Ovary (tissue), 3 donors: Measurements from ENCODE around the gene PANK3.

ENCODE experiments used
- POLR2A ChIP-seq: fragments of 450-650 bp; IDR thresholded peaks from one replicate; pipeline ENCODE4 v1.6.1; 2017; ENCODE audit warnings: antibody characterized with exemption, mild to moderate bottlenecking, moderate library complexity
- TF ChIP-seq, protein P1 (sequence below), 3 donors: fragments of 450-650 bp in 2 of 3; fragments of 200-600 bp in 1 of 3; IDR thresholded peaks; one replicate each; pipeline versions ENCODE4 v1.5.1 to v1.8.0; 2016 to 2022; ENCODE audit warnings: antibody characterized with exemption in 3 of 3, mild to moderate bottlenecking in 1 of 3
- donor health status: DM: no; HTN: no; CAD: no.

DNA sequence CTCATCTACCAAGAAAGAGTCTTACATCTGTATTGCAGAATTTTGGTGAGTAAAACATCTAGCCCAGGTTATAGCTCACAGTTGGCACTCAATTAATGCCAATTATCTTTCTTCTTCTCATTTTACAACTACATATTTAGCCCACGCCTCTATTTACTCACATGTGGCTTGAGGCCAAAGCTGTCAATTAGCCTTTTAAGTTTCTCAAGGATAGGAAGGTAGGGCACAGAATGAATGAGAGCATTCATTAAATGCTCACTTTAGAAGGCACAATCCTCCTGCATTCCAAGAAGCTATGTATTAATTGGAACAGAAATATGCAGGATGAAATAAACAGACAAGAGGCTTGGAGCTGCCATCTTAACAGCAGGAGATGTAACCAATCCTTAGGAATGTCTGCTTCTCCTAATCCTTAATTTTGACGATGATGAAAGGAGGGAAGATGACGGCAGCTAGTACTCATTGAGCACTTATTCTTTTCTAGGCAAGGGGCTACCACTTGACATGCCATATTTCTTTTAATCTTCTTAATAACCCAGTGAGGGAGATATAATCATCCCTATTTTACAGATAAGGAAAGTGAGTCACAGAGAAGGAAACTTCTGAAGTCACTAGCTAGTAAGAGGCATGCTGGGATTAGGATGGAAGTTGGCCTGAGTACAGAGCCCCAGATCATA, 30.8 kb upstream of the PANK3 start:
- TF ChIP-seq, protein P1, sequence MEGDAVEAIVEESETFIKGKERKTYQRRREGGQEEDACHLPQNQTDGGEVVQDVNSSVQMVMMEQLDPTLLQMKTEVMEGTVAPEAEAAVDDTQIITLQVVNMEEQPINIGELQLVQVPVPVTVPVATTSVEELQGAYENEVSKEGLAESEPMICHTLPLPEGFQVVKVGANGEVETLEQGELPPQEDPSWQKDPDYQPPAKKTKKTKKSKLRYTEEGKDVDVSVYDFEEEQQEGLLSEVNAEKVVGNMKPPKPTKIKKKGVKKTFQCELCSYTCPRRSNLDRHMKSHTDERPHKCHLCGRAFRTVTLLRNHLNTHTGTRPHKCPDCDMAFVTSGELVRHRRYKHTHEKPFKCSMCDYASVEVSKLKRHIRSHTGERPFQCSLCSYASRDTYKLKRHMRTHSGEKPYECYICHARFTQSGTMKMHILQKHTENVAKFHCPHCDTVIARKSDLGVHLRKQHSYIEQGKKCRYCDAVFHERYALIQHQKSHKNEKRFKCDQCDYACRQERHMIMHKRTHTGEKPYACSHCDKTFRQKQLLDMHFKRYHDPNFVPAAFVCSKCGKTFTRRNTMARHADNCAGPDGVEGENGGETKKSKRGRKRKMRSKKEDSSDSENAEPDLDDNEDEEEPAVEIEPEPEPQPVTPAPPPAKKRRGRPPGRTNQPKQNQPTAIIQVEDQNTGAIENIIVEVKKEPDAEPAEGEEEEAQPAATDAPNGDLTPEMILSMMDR (IDR thresholded peaks at IDR 0.05), result no peak
- no peak for TF ChIP-seq POLR2A
